Neutrophil (primary cell): Measurements from ENCODE around the gene FNIP1.

Experiments
- H3K27ac ChIP-seq: fragments of 200-600 bp; sonication (generic); 2 replicates; pipeline ENCODE4 v1.5.1; 2016; ENCODE audit warnings: mild to moderate bottlenecking, moderate library complexity
- H3K27me3 ChIP-seq: fragments of 200-600 bp; sonication (generic); 2 replicates; pipeline ENCODE4 v1.6.0; 2016; ENCODE audit warnings: mild to moderate bottlenecking
- H3K36me3 ChIP-seq: fragments of 200-600 bp; sonication (generic); 2 replicates; pipeline ENCODE4 v1.5.1; 2017
- H3K4me1 ChIP-seq, 2 experiments: fragments of 200-600 bp in 1 of 2; sonication (generic) in 1 of 2; 1 replicate in 1 of 2; 2 replicates in 1 of 2; pipeline versions ENCODE4 v1.5.1 to v1.6.1; 2013 to 2016; ENCODE audit warnings: low read depth in 1 of 2, low read length in 1 of 2, mild to moderate bottlenecking in 1 of 2, moderate library complexity in 1 of 2; ENCODE audit not compliant: control insufficient read depth in 1 of 2, insufficient read depth in 1 of 2
- H3K4me3 ChIP-seq, 2 experiments: fragments of 200-600 bp in 1 of 2; sonication (generic) in 1 of 2; 1 replicate in 1 of 2; 2 replicates in 1 of 2; pipeline ENCODE4 v1.5.1; 2013 to 2016; ENCODE audit warnings: low read depth in 1 of 2, low read length in 1 of 2, mild to moderate bottlenecking in 1 of 2, moderate library complexity in 1 of 2
- H3K9me3 ChIP-seq: fragments of 200-600 bp; sonication (generic); 2 replicates; pipeline ENCODE4 v1.5.1; 2016
- TF ChIP-seq, protein P1 (sequence below): fragments of 200-600 bp; sonication (generic); IDR thresholded peaks from 2 replicates; pipeline ENCODE4 v1.5.1; 2016; ENCODE audit warnings: antibody characterized with exemption

Gene FNIP1

DNA sequence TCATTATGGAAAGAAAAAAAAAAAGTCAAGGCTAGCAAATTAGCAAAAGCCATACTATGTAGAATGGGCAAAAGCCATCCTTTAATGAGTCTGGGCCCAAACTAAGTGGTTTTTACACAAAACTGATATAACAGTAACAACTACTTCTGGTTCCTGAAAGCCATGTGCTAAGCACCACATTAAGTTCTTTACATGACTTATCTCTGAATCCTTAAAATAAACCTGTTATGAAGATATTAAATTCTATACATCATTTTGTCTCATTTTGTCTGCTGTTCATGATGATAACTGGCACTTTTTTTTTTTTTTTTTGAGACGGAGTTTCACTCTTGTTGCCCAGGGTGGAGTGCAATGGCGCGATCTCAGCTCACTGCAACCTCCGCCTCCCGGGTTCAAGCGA, 5.0 kb downstream of the FNIP1 start:
- Histone ChIP-seq H3K27me3 (no peaks in the 10 kb centered on the region), H3K27ac (no peak overlapping the region), H3K4me3 (no peak overlapping the region), H3K4me1 (peaks cover 30 to 44% of the 10 kb centered on the region in 2 experiments), H3K9me3 (no peaks in the 10 kb centered on the region), H3K36me3 (no peaks in the 10 kb centered on the region)
- TF ChIP-seq, protein P1, sequence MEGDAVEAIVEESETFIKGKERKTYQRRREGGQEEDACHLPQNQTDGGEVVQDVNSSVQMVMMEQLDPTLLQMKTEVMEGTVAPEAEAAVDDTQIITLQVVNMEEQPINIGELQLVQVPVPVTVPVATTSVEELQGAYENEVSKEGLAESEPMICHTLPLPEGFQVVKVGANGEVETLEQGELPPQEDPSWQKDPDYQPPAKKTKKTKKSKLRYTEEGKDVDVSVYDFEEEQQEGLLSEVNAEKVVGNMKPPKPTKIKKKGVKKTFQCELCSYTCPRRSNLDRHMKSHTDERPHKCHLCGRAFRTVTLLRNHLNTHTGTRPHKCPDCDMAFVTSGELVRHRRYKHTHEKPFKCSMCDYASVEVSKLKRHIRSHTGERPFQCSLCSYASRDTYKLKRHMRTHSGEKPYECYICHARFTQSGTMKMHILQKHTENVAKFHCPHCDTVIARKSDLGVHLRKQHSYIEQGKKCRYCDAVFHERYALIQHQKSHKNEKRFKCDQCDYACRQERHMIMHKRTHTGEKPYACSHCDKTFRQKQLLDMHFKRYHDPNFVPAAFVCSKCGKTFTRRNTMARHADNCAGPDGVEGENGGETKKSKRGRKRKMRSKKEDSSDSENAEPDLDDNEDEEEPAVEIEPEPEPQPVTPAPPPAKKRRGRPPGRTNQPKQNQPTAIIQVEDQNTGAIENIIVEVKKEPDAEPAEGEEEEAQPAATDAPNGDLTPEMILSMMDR = no peak

DNA sequence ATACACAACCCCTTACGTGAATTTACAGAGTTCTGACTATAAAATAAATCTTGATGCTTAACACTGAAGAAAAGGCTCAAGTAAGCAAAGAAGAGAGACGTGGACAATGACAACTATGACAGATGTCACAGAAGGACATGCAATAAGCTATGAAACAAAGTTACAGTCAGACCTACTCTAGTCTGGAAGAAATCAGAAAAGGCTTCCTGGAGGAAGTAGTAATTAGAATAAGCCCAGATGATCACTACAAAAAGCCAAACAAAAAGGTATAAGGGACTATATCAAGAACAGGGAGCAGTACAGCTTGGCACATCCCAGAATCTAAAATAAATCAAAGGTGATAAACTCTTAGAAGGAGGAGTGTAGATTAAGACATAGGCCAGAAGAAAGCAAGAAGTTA, 6.3 kb downstream of the FNIP1 start:
- Histone ChIP-seq H3K4me3 (no peak overlapping the region), H3K27ac (peak overlapping the region; percentile 18), H3K36me3 (no peaks in the 10 kb centered on the region), H3K4me1 (peaks cover 25 to 44% of the 10 kb centered on the region in 2 experiments), H3K9me3 (no peaks in the 10 kb centered on the region), H3K27me3 (no peaks in the 10 kb centered on the region)
- TF ChIP-seq, protein P1 = no peak

GRCh38 chr5:131789765-131790164, 7.1 kb downstream of the FNIP1 start:
- Histone ChIP-seq H3K27me3 (no peaks in the 10 kb centered on the region), H3K36me3 (no peaks in the 10 kb centered on the region), H3K4me1 (peaks cover 17 to 36% of the 10 kb centered on the region in 2 experiments), H3K27ac (no peak overlapping the region), H3K4me3 (no peak overlapping the region), H3K9me3 (no peaks in the 10 kb centered on the region)
- TF ChIP-seq, protein P1 = no peak

DNA sequence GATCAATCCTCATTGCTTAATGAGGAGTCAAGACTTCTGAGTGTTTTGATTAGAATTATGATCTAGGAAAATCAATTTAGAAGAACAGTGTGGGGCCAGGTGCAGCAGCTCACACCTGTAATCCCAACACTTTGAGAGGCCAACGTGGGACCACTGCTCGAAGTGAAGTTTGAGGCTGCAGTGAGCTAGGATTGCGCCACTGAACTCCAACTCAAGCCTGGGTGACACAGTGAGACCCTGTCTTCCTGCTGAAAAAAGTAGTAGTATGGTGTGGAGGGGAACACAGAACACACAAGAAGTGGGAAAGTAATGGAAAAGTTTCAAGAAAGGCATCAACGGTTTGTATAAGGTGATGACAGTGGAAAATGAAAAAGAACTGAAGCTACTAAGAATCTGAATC, 9.1 kb downstream of the FNIP1 start:
- TF ChIP-seq, protein P1 = no peak
- Histone ChIP-seq H3K27me3 (no peaks in the 10 kb centered on the region), H3K36me3 (no peaks in the 10 kb centered on the region)

GRCh38 chr5:131786900-131787692, 9.7 kb downstream of the FNIP1 start:
- no peaks in the 10 kb centered on the region for H3K9me3 ChIP-seq
- H3K27me3 ChIP-seq = no peaks in the 10 kb centered on the region
- H3K4me1 ChIP-seq = peaks cover 0 to 11% of the 10 kb centered on the region in 2 experiments
- H3K36me3 ChIP-seq = no peaks in the 10 kb centered on the region
- no peak overlapping the region for H3K4me3 ChIP-seq
- peak overlapping the region; percentile 29 for H3K27ac ChIP-seq
- TF ChIP-seq, protein P1 = no peak

More for the DNA sequence above, 9.1 kb downstream of the FNIP1 start:
- H3K4me3 ChIP-seq = no peak overlapping the region
- peaks cover under 1 to 17% of the 10 kb centered on the region in 2 experiments for H3K4me1 ChIP-seq
- peak overlapping the region; percentile 29 for H3K27ac ChIP-seq
- no peaks in the 10 kb centered on the region for H3K9me3 ChIP-seq
